Measurements from ENCODE around the gene ZFHX2.
"Not testable (repeated sequence)": the region's sequence is repeated elsewhere in the genome, so short reads cannot be mapped to it uniquely, and the experiment has no call there.

Gene ZFHX2

DNA sequence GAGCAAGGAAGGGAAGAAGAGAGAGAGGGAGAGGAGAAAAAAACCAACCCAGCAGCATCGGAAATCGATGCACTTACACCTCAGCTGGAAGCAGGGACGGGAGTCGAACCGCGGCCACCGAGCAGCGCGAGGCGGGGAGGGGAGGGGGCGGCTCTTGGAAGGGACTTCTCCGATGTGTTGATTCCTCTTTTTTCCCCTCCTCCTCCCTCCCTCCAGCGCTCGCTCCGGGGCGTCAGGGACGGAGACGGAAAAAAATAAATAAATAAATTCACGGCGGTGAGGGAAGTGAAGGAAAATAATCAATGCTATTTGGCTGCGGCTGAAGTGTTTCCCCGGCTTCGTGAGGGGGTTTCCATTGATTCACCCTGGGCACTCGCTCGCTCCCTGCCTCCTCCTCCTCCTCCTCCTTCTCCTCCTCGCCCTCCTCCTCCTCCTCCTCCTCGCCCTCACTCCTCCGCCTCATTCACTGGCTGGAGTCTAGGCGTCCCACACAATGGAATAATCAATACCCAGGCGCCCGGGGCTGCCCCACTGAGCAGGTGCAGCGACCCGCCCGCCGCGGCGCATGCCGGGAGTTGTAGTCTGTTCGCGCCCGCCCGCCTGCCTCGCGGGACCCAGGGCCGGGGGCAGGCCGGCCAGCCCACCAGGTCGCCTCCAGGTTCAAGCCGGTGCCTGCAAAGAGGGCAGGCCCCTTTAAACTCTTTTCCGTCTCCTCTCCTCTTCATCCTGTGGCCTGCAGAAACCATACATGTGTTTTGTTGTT, at the start of gene ZFHX2:
TSS of gene ZFHX2 (minus strand) at position 500 of the 763 bp plus-strand sequence. CDS start 16,440 bp downstream, outside the sequence.
- peak; percentile 58 for DNase-seq (ENCODE audit: low read depth)

DNA sequence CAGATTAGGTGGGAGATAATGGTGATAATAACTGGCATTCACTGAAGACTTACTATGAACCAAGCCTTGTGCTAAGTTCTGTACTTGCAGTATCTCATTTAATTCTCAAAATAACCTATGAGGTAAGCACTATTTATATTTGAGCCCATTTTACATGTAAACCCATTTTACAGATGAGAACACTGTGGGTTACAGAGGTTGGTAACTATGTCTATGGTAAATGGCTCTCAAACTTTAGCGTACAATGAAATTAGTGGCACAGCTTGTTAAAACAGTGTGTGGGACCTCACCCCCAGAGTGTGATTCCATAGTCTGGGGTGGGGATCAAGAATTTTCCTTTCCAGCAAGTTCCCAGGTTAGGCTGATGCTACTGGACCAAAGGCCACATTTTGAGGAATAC, 49.2 kb upstream of the ZFHX2 start:
- no peak for DNase-seq (ENCODE audit: low read depth)

- no peak for DNase-seq (ENCODE audit: low read depth)
These were observed 48.8 kb upstream of the ZFHX2 start for GRCh38 chr14:23600322-23600707.

- not testable (repeated sequence) for DNase-seq (ENCODE audit: low read depth)
These were observed 42.6 kb upstream of the ZFHX2 start for GRCh38 chr14:23594191-23594590.

- no peak for DNase-seq (ENCODE audit: low read depth)
These were observed 38.6 kb upstream of the ZFHX2 start for GRCh38 chr14:23590198-23590597.

DNA sequence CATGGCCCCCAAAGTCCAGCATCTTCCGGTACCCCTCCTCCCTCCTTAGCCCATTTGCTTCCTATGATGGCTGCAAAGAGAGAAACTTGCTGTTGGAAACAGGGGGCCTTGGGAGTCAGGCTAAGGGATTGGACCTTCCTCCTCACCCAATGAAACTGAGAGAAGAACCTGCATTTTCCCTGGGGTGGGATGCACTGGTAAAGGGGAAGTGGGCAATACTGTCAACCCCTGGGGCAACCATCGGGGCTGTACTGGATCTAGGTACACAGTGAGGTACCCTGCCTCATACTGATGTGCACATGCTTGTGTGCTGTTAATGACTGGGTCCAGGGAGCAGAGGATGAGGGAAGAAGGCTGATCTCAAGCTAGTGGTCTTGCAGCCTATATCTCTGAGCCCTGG, 38.0 kb upstream of the ZFHX2 start:
- no peak for DNase-seq (ENCODE audit: low read depth)

DNA sequence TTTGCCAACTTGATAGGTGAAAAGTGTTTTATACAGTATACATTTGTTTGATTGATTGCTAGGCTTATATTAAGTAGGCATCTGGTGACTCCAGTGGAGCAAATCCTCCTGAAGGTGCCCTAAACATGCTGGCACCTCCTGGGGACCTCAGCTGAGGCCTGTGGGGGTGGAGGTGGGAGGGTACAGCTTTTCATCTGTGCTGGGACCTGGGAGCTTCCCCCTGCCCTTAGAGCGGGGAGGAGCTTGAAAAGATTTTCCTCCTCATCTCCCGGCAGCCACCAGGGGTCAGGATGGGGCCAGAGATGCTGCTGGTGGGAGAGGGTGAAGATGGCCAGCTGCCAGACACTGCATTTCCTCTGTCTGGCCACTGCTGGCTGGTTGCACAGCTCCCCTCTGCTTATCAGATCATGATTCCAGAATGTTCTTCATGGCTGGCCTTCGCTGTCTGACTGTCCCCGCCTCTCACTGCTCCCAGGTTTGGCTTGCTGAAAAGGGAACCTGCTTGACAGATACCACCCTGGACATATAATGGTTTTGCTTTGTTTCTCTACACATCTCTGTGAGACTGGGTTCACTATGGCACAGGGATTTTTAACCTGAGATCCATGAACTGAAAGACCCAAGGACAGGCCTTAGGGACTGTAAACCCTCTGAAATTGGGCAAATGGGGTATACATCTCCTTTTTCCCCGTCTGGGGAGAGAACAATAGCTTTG, 37.5 kb upstream of the ZFHX2 start:
- DNase-seq (ENCODE audit: low read depth), result peak; percentile 57

DNA sequence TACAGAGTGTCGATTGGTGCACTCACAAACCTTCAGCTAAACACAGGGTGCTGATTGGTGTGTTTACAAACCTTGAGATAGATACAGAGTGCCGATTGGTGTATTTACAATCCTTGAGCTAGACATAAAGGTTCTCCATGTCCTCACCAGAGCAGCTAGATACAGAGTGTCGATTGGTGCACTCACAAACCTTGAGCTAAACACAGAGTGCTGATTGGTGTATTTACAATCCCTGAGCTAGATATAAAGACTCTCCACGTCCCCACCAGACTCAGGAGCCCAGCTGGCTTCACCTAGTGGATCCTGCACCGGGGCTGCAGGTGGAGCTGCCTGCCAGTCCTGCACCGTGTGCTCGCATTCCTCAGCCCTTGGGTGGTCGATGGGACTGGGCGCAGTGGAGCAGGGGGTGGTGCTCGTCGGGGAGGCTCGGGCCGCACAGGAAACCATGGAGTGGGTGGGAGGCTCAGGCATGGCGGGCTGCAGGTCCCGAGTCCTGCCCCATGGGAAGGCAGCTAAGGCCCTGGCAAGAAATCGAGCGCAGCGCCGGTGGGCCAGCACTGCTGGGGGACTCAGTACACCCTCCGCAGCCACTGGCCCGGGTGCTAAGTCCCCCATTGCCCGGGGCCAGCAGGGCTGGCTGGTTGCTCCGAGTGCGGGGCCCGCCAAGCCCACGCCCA, 33.1 kb upstream of the ZFHX2 start:
- DNase-seq (ENCODE audit: low read depth), result not testable (repeated sequence)

DNA sequence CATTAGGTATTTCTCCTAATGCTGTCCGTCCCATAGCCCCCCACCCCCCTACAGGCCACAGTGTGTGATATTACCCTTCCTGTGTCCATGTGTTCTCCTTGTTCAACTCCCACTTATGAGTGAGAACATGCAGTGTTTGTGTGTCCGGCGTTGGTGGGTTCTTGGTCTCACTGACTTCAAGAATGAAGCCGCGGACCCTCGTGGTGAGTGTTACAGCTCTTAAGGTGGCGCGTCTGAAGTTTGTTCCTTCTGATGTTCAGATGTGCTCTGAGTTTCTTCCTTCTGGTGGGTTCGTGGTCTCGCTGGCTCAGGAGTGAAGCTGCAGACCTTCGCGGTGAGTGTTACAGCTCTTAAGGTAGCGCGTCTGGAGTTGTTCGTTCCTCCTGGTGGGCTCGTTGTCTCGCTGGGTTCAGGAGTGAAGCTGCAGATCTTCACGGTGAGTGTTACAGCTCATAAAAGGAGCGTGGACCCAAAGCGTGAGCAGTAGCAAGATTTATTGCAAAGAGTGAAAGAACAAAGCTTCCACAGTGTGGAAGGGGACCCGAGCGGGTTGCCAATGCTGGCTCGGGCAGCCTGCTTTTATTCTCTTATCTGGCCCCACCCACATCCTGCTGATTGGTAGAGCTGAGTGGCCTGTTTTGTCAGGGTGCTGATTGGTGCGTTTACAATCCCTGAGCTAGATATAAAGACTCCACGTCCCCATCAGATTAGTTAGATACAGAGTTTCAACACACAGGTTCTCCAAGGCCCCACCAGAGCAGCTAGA, 32.4 kb upstream of the ZFHX2 start:
- DNase-seq (ENCODE audit: low read depth), result not testable (repeated sequence)

DNA sequence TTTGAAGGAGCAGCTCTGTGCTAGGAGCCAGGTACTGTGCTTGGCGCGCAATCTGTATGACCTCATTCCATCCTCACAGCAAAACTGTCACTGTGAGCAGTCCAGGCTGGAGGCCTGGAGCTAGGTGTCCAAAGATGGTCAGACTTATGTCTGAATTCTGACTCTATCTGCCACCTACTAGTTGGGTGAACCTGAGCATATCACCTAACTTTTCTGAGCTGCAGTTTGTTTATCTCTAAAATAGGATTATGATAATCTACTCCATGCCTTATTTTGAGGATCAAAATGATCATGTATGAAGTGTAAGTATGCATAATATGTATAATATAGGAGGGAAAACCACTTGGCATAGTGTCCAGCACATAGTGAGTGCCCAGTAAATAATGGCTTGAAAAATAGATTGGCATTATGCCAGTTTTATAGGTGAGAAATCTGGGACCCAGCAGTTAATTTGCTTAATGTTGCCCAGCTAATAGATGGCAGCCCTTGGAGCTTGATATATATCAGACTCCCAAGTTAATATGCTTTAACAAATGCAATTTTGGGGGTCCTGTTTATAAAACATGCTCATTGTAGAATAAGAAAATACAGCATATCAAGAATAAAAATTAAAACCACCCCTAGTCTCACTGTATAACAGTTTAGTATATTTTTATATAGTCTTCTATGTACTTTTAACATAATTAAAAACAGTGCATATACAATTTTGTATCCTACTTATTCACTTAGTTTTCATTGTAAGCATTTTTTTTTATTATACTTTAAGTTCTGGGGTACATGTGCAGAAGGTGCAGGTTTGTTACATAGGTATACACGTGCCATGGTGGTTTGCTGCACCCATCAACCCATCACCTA, 31.6 kb upstream of the ZFHX2 start:
- DNase-seq (ENCODE audit: low read depth), result no peak

DNA sequence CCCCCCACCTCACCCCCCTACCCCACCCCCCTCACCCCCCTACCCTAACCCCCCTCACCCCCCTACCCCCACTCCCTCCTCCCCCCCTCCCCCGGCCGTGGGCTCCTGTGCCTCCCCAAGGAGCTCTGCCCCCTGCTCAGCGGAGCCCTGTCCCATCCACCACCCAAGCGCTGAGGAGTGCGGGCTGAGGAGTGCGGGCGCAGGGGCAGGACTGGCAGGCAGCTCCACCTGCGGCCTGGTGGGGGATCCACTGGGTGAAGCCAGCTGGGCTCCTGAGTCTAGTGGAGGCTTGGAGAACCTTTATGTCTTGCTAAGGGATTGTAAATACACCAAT, 29.4 kb upstream of the ZFHX2 start:
- no peak for DNase-seq (ENCODE audit: low read depth)

DNA sequence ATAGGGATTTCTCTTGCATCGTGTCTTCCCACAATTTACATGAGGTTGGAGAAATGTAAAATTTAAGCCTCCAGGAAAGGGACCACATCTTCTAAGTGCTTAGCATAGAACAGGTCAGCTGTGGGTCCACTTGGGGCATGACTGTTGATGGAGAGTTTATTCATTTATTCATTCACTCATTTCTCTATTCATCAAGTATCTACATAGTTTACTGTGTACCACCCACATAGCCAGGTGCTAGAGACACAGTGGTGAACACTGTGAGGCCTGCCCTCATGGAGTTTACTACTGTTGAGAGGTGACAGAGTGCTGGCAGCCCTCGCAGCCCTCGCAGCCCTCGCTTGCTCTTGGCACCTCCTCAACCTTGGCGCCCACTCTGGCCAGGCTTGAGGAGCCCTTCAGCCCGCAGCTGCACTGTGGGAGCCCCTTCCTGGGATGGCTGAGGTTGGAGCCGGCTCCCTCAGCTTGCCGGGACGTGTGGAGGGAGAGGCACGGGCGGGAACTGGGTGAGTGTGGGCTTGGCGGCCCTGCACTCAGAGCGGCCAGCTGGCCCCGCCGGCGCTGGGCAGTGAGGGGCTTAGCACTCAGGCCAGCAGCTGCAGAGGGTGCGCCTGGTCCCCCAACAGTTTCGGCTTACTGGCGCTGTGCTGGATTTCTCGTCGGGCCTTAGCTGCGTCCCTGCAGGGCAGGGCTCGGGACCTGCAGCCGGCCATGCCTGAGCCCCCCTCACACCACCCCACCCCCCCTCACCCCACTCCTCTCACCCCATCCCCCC, 28.8 kb upstream of the ZFHX2 start:
- DNase-seq (ENCODE audit: low read depth), result no peak

DNA sequence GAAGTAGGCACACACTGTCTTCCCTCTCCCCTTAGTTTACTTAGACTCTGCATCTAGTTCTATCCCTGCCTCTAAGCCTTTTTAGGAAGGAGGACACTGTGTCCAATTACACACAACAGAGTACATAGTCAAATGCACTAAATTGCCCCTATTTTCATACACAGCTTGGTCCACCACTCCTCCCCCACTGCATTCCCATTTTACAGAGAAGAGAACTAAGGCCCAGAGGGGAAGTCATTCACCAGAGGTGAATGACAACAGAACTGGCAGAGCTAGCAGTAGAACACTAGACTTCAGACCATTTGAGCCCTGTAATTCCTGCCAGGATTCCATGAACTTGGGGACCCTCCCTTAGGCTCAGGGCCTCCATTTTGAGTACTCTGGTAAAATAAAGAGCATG, 28.2 kb upstream of the ZFHX2 start:
- DNase-seq (ENCODE audit: low read depth), result no peak

DNA sequence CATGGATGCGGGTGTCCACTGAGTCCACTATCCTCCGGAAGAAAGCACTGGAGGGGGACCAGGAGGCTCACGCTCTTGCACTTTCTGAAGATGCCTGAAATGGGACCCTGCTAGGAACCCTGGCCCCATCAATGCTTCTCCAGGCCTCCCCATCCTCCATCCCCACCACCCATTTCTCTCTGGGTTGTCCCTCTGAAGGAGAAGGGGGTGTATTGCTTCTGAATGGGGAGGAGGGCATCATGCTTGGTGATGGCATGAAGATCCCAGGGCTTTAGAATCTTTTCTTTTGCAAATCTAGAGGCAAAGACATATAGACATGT, 27.7 kb upstream of the ZFHX2 start:
- no peak for DNase-seq (ENCODE audit: low read depth)

DNA sequence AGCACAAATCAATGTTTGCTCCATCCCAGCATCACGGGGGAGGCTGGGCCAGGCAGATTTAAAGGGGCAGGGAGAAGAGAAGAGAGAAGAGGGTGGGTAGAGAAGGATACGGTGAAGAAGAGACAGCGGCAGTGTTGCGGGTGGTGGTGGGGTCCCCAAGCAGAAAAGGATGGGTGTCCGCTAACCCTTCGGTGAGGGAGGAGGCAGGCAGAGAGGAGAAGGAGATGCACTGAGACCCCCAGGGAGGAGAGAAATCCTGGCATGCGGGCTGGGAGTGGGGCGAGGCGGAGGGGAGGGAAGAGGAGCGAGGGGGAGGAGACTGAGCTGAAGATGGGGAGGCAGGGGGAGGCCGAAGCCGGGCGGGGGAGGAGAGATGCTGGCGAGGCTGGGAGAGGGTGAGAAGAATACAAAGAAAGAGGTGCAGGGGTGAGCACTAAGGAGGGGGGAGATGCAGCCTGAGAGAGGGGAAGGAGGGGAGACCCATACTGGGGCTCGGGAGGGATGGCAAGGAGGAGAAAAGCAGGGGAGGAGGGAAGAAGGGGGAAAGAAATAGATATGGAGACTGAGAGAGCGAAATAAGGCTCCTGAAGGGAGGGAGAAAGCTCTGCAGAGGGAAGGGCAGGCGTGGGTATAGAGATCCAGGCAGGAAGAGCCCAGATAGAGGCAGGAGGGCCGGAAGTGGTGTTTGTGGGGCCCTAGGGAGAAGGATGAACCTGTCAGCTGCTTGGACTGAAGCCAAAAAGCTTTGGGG, 27.2 kb upstream of the ZFHX2 start, which contains the start of gene JPH4:
TSS of gene JPH4 (minus strand) at position 231 of the 751 bp plus-strand sequence. CDS start 1,337 bp downstream, outside the sequence.
- DNase-seq (ENCODE audit: low read depth), result no peak

GRCh38 chr14:23577710-23578392, 26.3 kb upstream of the ZFHX2 start:
- DNase-seq (ENCODE audit: low read depth), result no peak

DNA sequence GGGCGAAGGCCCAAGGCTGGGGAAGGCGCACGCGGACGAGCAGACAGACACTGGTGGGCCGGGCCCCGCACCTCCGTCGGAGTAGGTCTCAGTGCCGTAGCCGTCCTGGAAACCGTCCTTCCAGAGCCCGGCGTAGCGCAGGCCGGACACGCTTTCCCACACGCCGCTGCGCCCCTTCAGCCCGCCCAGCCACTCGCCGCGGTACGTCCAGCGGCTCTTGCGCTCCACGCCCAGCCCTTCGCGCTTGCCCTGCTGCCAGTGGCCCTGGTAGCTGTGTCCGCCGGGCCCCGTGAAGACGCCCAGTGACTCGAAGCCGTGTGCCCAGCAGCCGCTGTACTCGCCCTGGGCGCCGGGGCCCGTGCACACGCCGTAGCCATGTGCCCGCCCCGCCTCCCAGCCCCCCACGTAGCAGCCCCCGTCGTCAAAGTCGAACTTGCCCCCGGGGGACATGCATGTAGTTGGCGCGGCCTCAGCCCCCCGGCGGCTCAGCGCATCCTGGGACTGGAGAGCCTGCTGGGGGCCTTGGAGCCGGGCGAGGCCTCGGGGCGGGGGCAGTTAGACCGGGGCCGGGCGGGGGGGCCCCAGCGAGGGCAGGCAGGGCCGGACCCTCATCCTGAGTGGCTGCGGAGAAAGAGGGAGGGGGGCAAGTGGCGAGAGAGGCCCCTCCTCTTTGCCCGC, 25.6 kb upstream of the ZFHX2 start:
- DNase-seq (ENCODE audit: low read depth), result no peak

GRCh38 chr14:23573384-23574015, 21.9 kb upstream of the ZFHX2 start:
- no peak for DNase-seq (ENCODE audit: low read depth)
